GM23338 (cell line): ENCODE measurements around the gene CCDC30. TPM values are rescaled to one million over a fixed set of nuclear protein-coding genes. Genes with fewer than 3 reads are reported as not detected.

Experiments
- ATAC-seq: fragments of 200-7000 bp; cut with Tn5 transposase; 3 replicates; pipeline ENCODE4 v1.9.1; 2020
- DNase-seq: peaks from one replicate; pipeline ENCODE4 v3.0.0-alpha.2; 2015; ENCODE audit warnings: low spot score
- H2AFZ ChIP-seq: fragments of 200-600 bp; sonication (generic); 2 replicates; pipeline ENCODE4 v1.8.0; 2016; ENCODE audit warnings: antibody characterized with exemption, mild to moderate bottlenecking, moderate library complexity
- H3F3A ChIP-seq: fragments of 200-600 bp; sonication (generic); replicated peaks from 2 replicates; pipeline ENCODE4 v1.8.0; 2017; ENCODE audit warnings: antibody characterized with exemption, mixed run types, low read depth
- H3K27ac ChIP-seq: fragments of 200-600 bp; sonication (generic); 2 replicates; pipeline ENCODE4 v1.6.1; 2016; ENCODE audit warnings: low read depth
- H3K27me3 ChIP-seq: fragments of 200-600 bp; sonication (generic); 2 replicates; pipeline ENCODE4 v1.8.0; 2016; ENCODE audit warnings: mild to moderate bottlenecking, mixed run types, moderate library complexity; ENCODE audit not compliant: insufficient read depth
- H3K36me3 ChIP-seq: fragments of 200-600 bp; sonication (generic); 2 replicates; pipeline ENCODE4 v1.8.0; 2016; ENCODE audit warnings: mild to moderate bottlenecking; ENCODE audit not compliant: insufficient read depth
- H3K4me1 ChIP-seq: fragments of 200-600 bp; sonication (generic); 2 replicates; pipeline ENCODE4 v1.8.0; 2016; ENCODE audit warnings: mild to moderate bottlenecking, moderate library complexity; ENCODE audit not compliant: insufficient read depth
- H3K4me2 ChIP-seq: fragments of 200-600 bp; sonication (generic); 2 replicates; pipeline ENCODE4 v1.7.1; 2017; ENCODE audit warnings: mixed run types
- H3K4me3 ChIP-seq: fragments of 200-600 bp; sonication (generic); 2 replicates; pipeline ENCODE4 v1.6.1; 2016; ENCODE audit warnings: mixed run types
- H3K79me2 ChIP-seq: fragments of 200-600 bp; sonication (generic); replicated peaks from 2 replicates; pipeline ENCODE4 v1.8.0; 2017; ENCODE audit warnings: mild to moderate bottlenecking; ENCODE audit not compliant: insufficient read depth
- H3K9me2 ChIP-seq: fragments of 200-600 bp; sonication (generic); 2 replicates; pipeline ENCODE4 v1.8.0; 2017; ENCODE audit not compliant: insufficient read depth
- H4K20me1 ChIP-seq: fragments of 200-600 bp; sonication (generic); replicated peaks from 2 replicates; pipeline ENCODE4 v1.8.0; 2017; ENCODE audit warnings: mild to moderate bottlenecking; ENCODE audit not compliant: insufficient read depth
- H3K27ac Mint-ChIP-seq: 2 replicates; pipeline ENCODE4 v1.8.0; 2020; ENCODE audit warnings: inconsistent platforms, mild to moderate bottlenecking, moderate library complexity, mixed read lengths
- H3K27me3 Mint-ChIP-seq: 3 replicates; pipeline ENCODE4 v1.8.0; 2022; ENCODE audit warnings: low read depth, mild to moderate bottlenecking, moderate library complexity, mixed read lengths, inconsistent platforms; ENCODE audit not compliant: insufficient read depth, poor library complexity
- H3K36me3 Mint-ChIP-seq: 3 replicates; pipeline ENCODE4 v1.8.0; 2021; ENCODE audit warnings: low read depth, mild to moderate bottlenecking, inconsistent platforms, moderate library complexity, mixed read lengths
- H3K4me1 Mint-ChIP-seq: 3 replicates; pipeline ENCODE4 v1.8.0; 2020; ENCODE audit warnings: mild to moderate bottlenecking, inconsistent platforms, mixed read lengths
- H3K4me3 Mint-ChIP-seq: 3 replicates; pipeline ENCODE4 v1.8.0; 2021; ENCODE audit warnings: moderate library complexity, mild to moderate bottlenecking, inconsistent platforms, mixed read lengths
- H3K9me3 Mint-ChIP-seq: 3 replicates; pipeline ENCODE4 v1.8.0; 2020; ENCODE audit warnings: moderate library complexity, mild to moderate bottlenecking, inconsistent platforms, mixed read lengths
- CREB1 ChIP-seq: fragments of 250-450 bp; sonication (Bioruptor Pico); IDR thresholded peaks from 2 replicates; pipeline ENCODE4 v1.5.0; 2020; ENCODE audit warnings: low read depth, mild to moderate bottlenecking, moderate library complexity
- EZH2 ChIP-seq: fragments of 200-600 bp; sonication (generic); IDR thresholded peaks from one replicate; pipeline ENCODE4 v1.8.0; 2017; ENCODE audit warnings: antibody characterized with exemption, mild to moderate bottlenecking, low read depth; ENCODE audit not compliant: unreplicated experiment
- EZH2phosphoT487 ChIP-seq: fragments of 200-600 bp; sonication (generic); IDR thresholded peaks from one replicate; pipeline ENCODE4 v1.8.1; 2018; ENCODE audit warnings: antibody characterized with exemption; ENCODE audit not compliant: unreplicated experiment
- JUNB ChIP-seq: IDR thresholded peaks from one replicate; pipeline ENCODE4 v1.6.1; 2016; ENCODE audit warnings: antibody characterized with exemption; ENCODE audit not compliant: unreplicated experiment
- NANOG ChIP-seq: IDR thresholded peaks from 2 replicates; pipeline ENCODE4 v1.6.1; 2016; ENCODE audit warnings: antibody characterized with exemption, borderline replicate concordance
- POLR2AphosphoS5 ChIP-seq: IDR thresholded peaks from 2 replicates; pipeline ENCODE4 v1.6.1; 2016; ENCODE audit warnings: antibody characterized with exemption, low read depth
- STAT1 ChIP-seq: IDR thresholded peaks from one replicate; pipeline ENCODE4 v1.6.1; 2016; ENCODE audit warnings: antibody characterized with exemption; ENCODE audit not compliant: unreplicated experiment
- ZNF114 ChIP-seq: fragments of 250-450 bp; sonication (Bioruptor Pico); IDR thresholded peaks from 2 replicates; pipeline ENCODE4 v1.5.0; 2020; ENCODE audit warnings: mild to moderate bottlenecking, moderate library complexity
- ZNF331 ChIP-seq: fragments of 250-450 bp; sonication (Bioruptor Pico); IDR thresholded peaks from 2 replicates; pipeline ENCODE4 v1.5.0; 2020; ENCODE audit warnings: low read depth, mild to moderate bottlenecking, moderate library complexity
- polyA plus RNA-seq: library from polyadenylated mRNA; unstranded; fragments of >200 nt; fragmentation: Nextera tagmentation; extraction: Ambion mirVana; gene quantifications from 2 replicates; pipeline ENCODE4 v1.2.1, GENCODE V29; 2016
- total RNA-seq: library from RNA; depleted of rRNA; stranded (reverse); fragments of >200 nt; shearing (Covaris generic); gene quantifications from 2 replicates; pipeline ENCODE4 v1.2.3, GENCODE V29; 2014
- TF ChIP-seq, protein P1 (sequence below), 2 experiments: fragments of 200-600 bp in 1 of 2; sonication (generic) in 1 of 2; conservative IDR thresholded peaks; 2 replicates each; pipeline versions ENCODE4 v1.5.1 to v1.6.1; 2016 to 2017; ENCODE audit warnings: antibody characterized with exemption in 2 of 2, low read depth in 2 of 2, mild to moderate bottlenecking in 2 of 2, moderate library complexity in 1 of 2
- TF ChIP-seq, protein P2 (sequence below): IDR thresholded peaks from one replicate; pipeline ENCODE4 v1.6.1; 2018; ENCODE audit warnings: antibody characterized with exemption; ENCODE audit not compliant: unreplicated experiment
- TF ChIP-seq, protein P3 (sequence below): IDR thresholded peaks from 2 replicates; pipeline ENCODE4 v1.6.1; 2016; ENCODE audit warnings: antibody characterized with exemption

Gene CCDC30
- total and polyA plus RNA-seq, 2 experiments from 2014 or later, result 0.56 to 1.8 TPM

DNA sequence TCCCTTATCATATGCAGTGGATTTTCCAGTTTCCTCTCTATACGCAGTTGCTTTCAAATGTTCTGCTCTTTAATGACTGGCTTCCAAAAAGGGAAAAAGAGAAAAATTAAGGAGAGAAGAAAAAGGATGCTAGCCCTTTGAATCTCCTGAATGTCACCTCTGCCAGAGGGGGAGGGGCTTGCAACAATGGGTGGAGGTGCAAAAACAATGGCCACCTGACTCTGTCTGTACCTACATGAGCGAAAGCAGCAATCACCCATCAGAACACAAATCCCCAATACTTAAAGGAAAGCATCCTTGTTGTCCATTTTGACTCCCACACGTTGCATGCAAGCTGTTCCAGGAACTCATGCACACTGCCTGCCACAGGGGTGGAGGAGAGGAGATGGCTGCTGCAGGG lies 61.2 kb downstream of the CCDC30 start:
- H2AFZ ChIP-seq, result peak overlapping the region; percentile 57; the same call in 1 of the 2 replicates
- H3K27me3 ChIP-seq, result no peaks in the 10 kb centered on the region
- no peaks in the 10 kb centered on the region for H3K27me3 Mint-ChIP-seq
- DNase-seq, result peak; percentile 35
- no peak overlapping the region for H3K4me3 Mint-ChIP-seq
- H3K4me1 Mint-ChIP-seq, result peaks cover 7% of the 10 kb centered on the region; the same call in 2 of the 3 replicates
- H3F3A ChIP-seq, result no peaks in the 10 kb centered on the region
- no peaks in the 10 kb centered on the region for H4K20me1 ChIP-seq
- no peaks in the 10 kb centered on the region; the same call in 1 of the 2 replicates for H3K36me3 ChIP-seq
- H3K9me3 Mint-ChIP-seq, result peaks cover 19% of the 10 kb centered on the region
- H3K36me3 Mint-ChIP-seq, result peaks cover 10% of the 10 kb centered on the region; the same call in 2 of the 3 replicates
- no peaks in the 10 kb centered on the region for H3K9me2 ChIP-seq
- H3K79me2 ChIP-seq, result no peaks in the 10 kb centered on the region
- H3K27ac ChIP-seq, result no peak overlapping the region
- no peak overlapping the region for H3K4me2 ChIP-seq
- H3K4me1 ChIP-seq, result no peaks in the 10 kb centered on the region
- TF ChIP-seq EZH2 (no peak), ZNF114 (CRISPR knock-in tag) (no peak), EZH2phosphoT487 (no peak), JUNB (no peak), NANOG (no peak), ZNF331 (CRISPR knock-in tag) (no peak)
- TF ChIP-seq, protein P1, sequence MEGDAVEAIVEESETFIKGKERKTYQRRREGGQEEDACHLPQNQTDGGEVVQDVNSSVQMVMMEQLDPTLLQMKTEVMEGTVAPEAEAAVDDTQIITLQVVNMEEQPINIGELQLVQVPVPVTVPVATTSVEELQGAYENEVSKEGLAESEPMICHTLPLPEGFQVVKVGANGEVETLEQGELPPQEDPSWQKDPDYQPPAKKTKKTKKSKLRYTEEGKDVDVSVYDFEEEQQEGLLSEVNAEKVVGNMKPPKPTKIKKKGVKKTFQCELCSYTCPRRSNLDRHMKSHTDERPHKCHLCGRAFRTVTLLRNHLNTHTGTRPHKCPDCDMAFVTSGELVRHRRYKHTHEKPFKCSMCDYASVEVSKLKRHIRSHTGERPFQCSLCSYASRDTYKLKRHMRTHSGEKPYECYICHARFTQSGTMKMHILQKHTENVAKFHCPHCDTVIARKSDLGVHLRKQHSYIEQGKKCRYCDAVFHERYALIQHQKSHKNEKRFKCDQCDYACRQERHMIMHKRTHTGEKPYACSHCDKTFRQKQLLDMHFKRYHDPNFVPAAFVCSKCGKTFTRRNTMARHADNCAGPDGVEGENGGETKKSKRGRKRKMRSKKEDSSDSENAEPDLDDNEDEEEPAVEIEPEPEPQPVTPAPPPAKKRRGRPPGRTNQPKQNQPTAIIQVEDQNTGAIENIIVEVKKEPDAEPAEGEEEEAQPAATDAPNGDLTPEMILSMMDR (conservative IDR thresholded peaks at IDR 0.05; ENCODE audit: low read depth in 2 of 2), result no peak
- ATAC-seq, result peak; percentile 65
- H3K27ac Mint-ChIP-seq, result no peak overlapping the region; the same call in 1 of the 2 replicates
- H3K4me3 ChIP-seq, result no peak overlapping the region

DNA sequence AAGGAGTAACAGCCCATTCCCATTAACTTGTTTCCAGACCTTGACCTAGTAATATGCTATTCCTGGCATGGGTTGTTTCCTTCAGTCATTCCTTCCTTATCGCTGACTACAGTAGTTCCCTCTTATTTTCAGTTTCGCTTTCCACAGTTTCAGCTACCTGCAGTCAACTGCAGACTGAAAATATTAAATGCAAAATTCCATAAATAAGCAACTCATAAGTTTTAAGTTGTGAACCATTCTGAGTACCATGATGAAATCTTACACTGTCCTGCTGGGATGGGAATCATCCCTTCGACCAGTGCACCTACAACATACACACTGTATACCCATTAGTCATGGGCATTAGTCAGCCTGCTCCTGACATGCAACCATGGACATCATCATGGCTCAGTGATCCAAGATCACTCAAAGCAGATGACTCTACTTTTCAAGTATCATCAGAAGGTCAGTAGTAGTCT lies 66.7 kb downstream of the CCDC30 start:
- H3K27ac Mint-ChIP-seq, result no peak overlapping the region
- no peaks in the 10 kb centered on the region for H3K36me3 Mint-ChIP-seq
- no peak for ATAC-seq
- no peak for DNase-seq
- Histone ChIP-seq H3K27ac (no peak overlapping the region), H3K4me1 (no peaks in the 10 kb centered on the region; the same call in 1 of the 2 replicates), H3K4me2 (no peak overlapping the region), H3K27me3 (no peaks in the 10 kb centered on the region), H3K36me3 (no peaks in the 10 kb centered on the region), H3K4me3 (no peak overlapping the region), H2AFZ (no peak overlapping the region), H3K9me2 (no peaks in the 10 kb centered on the region), H3K79me2 (no peaks in the 10 kb centered on the region), H3F3A (no peaks in the 10 kb centered on the region), H4K20me1 (no peaks in the 10 kb centered on the region)
- H3K4me3 Mint-ChIP-seq, result no peak overlapping the region
- H3K4me1 Mint-ChIP-seq, result peaks cover 7% of the 10 kb centered on the region; the same call in 1 of the 3 replicates
- no peaks in the 10 kb centered on the region for H3K27me3 Mint-ChIP-seq
- H3K9me3 Mint-ChIP-seq, result no peaks in the 10 kb centered on the region
- TF ChIP-seq EZH2 (no peak), NANOG (no peak), EZH2phosphoT487 (no peak), JUNB (no peak), ZNF331 (CRISPR knock-in tag) (no peak), POLR2AphosphoS5 (no peak), CREB1 (CRISPR knock-in tag) (no peak), STAT1 (no peak), ZNF114 (CRISPR knock-in tag) (no peak)
- TF ChIP-seq, protein P2, sequence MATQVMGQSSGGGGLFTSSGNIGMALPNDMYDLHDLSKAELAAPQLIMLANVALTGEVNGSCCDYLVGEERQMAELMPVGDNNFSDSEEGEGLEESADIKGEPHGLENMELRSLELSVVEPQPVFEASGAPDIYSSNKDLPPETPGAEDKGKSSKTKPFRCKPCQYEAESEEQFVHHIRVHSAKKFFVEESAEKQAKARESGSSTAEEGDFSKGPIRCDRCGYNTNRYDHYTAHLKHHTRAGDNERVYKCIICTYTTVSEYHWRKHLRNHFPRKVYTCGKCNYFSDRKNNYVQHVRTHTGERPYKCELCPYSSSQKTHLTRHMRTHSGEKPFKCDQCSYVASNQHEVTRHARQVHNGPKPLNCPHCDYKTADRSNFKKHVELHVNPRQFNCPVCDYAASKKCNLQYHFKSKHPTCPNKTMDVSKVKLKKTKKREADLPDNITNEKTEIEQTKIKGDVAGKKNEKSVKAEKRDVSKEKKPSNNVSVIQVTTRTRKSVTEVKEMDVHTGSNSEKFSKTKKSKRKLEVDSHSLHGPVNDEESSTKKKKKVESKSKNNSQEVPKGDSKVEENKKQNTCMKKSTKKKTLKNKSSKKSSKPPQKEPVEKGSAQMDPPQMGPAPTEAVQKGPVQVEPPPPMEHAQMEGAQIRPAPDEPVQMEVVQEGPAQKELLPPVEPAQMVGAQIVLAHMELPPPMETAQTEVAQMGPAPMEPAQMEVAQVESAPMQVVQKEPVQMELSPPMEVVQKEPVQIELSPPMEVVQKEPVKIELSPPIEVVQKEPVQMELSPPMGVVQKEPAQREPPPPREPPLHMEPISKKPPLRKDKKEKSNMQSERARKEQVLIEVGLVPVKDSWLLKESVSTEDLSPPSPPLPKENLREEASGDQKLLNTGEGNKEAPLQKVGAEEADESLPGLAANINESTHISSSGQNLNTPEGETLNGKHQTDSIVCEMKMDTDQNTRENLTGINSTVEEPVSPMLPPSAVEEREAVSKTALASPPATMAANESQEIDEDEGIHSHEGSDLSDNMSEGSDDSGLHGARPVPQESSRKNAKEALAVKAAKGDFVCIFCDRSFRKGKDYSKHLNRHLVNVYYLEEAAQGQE, result no peak
- TF ChIP-seq, protein P1 (conservative IDR thresholded peaks at IDR 0.05; ENCODE audit: low read depth in 2 of 2), result no peak
- TF ChIP-seq, protein P3, sequence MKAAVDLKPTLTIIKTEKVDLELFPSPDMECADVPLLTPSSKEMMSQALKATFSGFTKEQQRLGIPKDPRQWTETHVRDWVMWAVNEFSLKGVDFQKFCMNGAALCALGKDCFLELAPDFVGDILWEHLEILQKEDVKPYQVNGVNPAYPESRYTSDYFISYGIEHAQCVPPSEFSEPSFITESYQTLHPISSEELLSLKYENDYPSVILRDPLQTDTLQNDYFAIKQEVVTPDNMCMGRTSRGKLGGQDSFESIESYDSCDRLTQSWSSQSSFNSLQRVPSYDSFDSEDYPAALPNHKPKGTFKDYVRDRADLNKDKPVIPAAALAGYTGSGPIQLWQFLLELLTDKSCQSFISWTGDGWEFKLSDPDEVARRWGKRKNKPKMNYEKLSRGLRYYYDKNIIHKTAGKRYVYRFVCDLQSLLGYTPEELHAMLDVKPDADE, result no peak
